ENCODE results near the gene SFRP5.

The SFRP5 gene

GRCh38 chr10:97785231-97785630 lies 13.4 kb upstream of the SFRP5 start:
- DNase-seq, result no peak

- no peak for DNase-seq
These were observed 12.5 kb upstream of the SFRP5 start for GRCh38 chr10:97784200-97784810.

GRCh38 chr10:97782455-97783228 lies 10.8 kb upstream of the SFRP5 start:
- DNase-seq, result no peak

GRCh38 chr10:97781618-97782331 lies 10.0 kb upstream of the SFRP5 start:
- DNase-seq, result no peak

GRCh38 chr10:97780841-97781617 lies 9.2 kb upstream of the SFRP5 start:
- peak; percentile 28 for DNase-seq

- DNase-seq, result no peak
These were observed 8.2 kb upstream of the SFRP5 start for GRCh38 chr10:97779975-97780374.

GRCh38 chr10:97779492-97779891 lies 7.7 kb upstream of the SFRP5 start:
- DNase-seq, result no peak

GRCh38 chr10:97778452-97779302 lies 6.9 kb upstream of the SFRP5 start:
- DNase-seq, result no peak

GRCh38 chr10:97777143-97777542 lies 5.3 kb upstream of the SFRP5 start:
- no peak for DNase-seq

GRCh38 chr10:97774811-97775294 lies 3.1 kb upstream of the SFRP5 start:
- DNase-seq, result no peak

- DNase-seq, result no peak
These were observed 1.3 kb upstream of the SFRP5 start for GRCh38 chr10:97773096-97773495.

- DNase-seq, result no peak
These were observed 526 bp downstream of the SFRP5 start for GRCh38 chr10:97771055-97771891.

GRCh38 chr10:97770255-97770654 lies 1.5 kb downstream of the SFRP5 start:
- DNase-seq, result no peak

- no peak for DNase-seq
These were observed 3.2 kb downstream of the SFRP5 start for GRCh38 chr10:97768322-97769315.

- no peak for DNase-seq
These were observed 4.5 kb downstream of the SFRP5 start for GRCh38 chr10:97766996-97767924.

- no peak for DNase-seq
These were observed 5.5 kb downstream of the SFRP5 start for GRCh38 chr10:97766106-97766810.

- no peak for DNase-seq
These were observed 6.6 kb downstream of the SFRP5 start for GRCh38 chr10:97765201-97765600.

GRCh38 chr10:97764519-97764931 lies 7.3 kb downstream of the SFRP5 start:
- no peak for DNase-seq

Data from NCI-H1694 treated with DMSO at 0.1 percent for 48 hours (cell line).